SHP77 (cell line): ENCODE results near the gene RGS4.

ENCODE experiments used
- DNase-seq, 2 experiments: peaks; one replicate each; lab custom pipeline; 2025; lab: John Stamatoyannopoulos, UW

RGS4 gene

GRCh38 chr1:163102590-163102989, 33.4 kb downstream of the RGS4 start:
- no peak for DNase-seq

- no peak for DNase-seq
These were observed 35.4 kb downstream of the RGS4 start for GRCh38 chr1:163104385-163105099.

- no peak for DNase-seq
These were observed 37.3 kb downstream of the RGS4 start for GRCh38 chr1:163106364-163106987.

- no peak for DNase-seq
These were observed 38.5 kb downstream of the RGS4 start for GRCh38 chr1:163107655-163108054.

DNA sequence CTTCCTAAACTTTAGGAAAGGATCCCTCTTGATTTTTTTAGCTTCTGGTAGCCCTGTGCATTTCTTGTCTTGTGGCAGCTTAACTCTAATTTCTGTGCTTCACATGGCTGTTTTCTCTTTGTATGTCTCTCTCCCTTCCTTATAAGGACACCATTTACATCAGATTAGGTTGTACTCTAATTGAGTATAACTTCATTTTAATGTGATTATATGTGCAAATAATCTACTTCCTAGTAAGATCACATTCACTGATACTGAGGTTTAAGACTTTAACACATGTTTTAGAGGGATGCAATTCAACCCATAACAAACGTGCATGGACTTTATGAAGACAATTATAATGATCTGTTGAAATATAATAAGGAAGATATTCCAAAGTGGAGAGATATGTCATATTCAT, 46.7 kb downstream of the RGS4 start:
- no peak for DNase-seq

DNA sequence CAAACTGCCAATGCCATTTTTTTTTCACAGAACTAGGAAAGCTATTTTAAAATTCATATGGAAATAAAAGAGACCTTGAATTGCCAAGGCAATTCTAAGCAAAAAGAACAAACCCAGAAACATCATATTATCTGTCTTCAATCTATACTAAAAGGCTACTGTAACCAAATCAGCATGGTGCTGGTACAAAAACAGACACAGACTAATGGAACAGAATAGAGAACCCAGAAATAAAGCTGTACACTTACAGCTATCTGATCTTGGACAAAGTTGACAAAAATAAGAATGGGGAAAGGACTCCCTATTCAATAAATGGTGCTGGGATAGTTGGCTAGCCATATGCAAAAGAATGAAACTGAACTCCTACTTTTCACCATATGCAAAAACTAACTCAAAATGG, 50.5 kb downstream of the RGS4 start:
- no peak for DNase-seq

DNA sequence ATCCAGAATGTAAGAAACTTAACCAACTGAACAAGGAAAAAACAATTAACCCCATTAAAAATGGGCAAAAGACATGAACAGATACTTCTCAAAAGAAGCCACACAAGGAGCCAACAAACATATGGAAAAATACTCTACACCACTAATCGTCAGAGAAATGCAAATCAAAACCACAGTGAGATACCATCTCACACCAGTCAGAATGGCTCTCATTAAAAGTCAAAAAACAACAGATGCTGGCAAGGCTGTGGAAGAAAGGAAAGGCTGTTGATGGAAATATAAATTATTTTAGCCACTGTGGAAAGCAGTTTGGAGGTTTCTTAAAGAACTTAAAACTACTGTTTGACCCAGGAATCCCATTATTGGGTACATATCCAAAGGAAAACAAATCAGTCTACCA, 51.2 kb downstream of the RGS4 start:
- DNase-seq = no peak

GRCh38 chr1:163124812-163125211, 55.7 kb downstream of the RGS4 start:
- no peak for DNase-seq
